ENCODE results near the gene ANTKMT. TPM values are rescaled to one million over a fixed set of nuclear protein-coding genes. Genes with fewer than 3 reads are reported as not detected.

ANTKMT gene
- total RNA-seq, 2 donors from 2014 or later, result 36.5 to 37.5 TPM

- Histone ChIP-seq H3K27ac (no peak overlapping the region), H3K36me3 (no peaks in the 10 kb centered on the region), H3K4me3 (no peak overlapping the region), H3K4me1 (no peaks in the 10 kb centered on the region), H3K27me3 (no peaks in the 10 kb centered on the region), H3K9me3 (no peaks in the 10 kb centered on the region)
- DNase-seq (ENCODE audit: low spot score), result no peak
- TF ChIP-seq, protein P1, sequence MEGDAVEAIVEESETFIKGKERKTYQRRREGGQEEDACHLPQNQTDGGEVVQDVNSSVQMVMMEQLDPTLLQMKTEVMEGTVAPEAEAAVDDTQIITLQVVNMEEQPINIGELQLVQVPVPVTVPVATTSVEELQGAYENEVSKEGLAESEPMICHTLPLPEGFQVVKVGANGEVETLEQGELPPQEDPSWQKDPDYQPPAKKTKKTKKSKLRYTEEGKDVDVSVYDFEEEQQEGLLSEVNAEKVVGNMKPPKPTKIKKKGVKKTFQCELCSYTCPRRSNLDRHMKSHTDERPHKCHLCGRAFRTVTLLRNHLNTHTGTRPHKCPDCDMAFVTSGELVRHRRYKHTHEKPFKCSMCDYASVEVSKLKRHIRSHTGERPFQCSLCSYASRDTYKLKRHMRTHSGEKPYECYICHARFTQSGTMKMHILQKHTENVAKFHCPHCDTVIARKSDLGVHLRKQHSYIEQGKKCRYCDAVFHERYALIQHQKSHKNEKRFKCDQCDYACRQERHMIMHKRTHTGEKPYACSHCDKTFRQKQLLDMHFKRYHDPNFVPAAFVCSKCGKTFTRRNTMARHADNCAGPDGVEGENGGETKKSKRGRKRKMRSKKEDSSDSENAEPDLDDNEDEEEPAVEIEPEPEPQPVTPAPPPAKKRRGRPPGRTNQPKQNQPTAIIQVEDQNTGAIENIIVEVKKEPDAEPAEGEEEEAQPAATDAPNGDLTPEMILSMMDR (IDR thresholded peaks at IDR 0.05), result no peak
These were observed 25.7 kb downstream of the ANTKMT start for GRCh38 chr16:746637-747036.

GRCh38 chr16:747978-748746 is 27.2 kb downstream of the ANTKMT start:
- Histone ChIP-seq H3K4me3 (no peak overlapping the region), H3K27me3 (no peaks in the 10 kb centered on the region), H3K27ac (no peak overlapping the region), H3K36me3 (no peaks in the 10 kb centered on the region), H3K9me3 (no peaks in the 10 kb centered on the region), H3K4me1 (no peaks in the 10 kb centered on the region)
- TF ChIP-seq, protein P1 (IDR thresholded peaks at IDR 0.05), result no peak
- no peak for DNase-seq (ENCODE audit: low spot score)

DNA sequence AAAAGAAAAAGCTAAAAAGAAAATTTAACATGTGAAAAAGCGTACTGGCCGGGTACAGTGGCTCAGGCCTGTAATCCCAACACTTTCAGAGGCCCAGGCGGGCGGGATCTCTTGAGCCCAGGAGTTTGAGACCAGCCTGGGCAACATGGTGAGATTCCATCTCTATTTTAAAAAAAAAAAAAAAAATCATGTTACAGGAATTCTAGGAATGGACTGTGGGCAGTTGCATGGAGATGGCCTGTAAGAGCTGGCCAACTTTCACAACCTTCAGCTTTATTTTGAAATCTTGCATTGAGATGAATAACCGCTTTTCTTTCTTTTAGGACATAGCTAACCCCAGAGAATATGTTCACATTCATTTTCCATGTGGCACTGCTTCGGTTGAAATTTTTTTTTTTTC is 28.1 kb downstream of the ANTKMT start:
- no peak for DNase-seq (ENCODE audit: low spot score)
- Histone ChIP-seq H3K4me1 (no peaks in the 10 kb centered on the region), H3K36me3 (no peaks in the 10 kb centered on the region), H3K9me3 (no peaks in the 10 kb centered on the region), H3K4me3 (no peak overlapping the region), H3K27ac (no peak overlapping the region), H3K27me3 (no peaks in the 10 kb centered on the region)
- TF ChIP-seq, protein P1 (IDR thresholded peaks at IDR 0.05), result no peak

DNA sequence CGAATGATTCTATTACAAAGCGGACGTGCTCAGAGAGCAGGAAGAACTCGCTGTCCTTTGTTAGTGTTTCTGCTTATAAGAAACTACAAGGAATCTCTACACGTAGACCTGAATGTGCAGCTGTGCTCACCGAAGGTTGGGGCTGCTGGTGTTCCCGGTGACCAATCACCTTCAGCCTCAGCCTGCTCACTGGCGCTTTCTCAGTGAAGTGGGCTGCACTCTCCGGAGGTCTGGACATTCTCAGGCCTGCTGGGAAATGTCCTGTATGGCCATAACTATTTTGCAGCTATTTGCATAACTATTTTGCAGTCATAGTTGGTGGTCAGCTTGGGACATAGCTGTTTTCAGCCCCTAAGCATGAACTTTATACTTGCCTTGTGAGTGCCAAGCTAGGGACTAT is 29.5 kb downstream of the ANTKMT start:
- Histone ChIP-seq H3K4me1 (no peaks in the 10 kb centered on the region), H3K4me3 (no peak overlapping the region), H3K36me3 (no peaks in the 10 kb centered on the region), H3K9me3 (no peaks in the 10 kb centered on the region), H3K27me3 (no peaks in the 10 kb centered on the region), H3K27ac (no peak overlapping the region)
- DNase-seq (ENCODE audit: low spot score), result no peak
- TF ChIP-seq, protein P1 (IDR thresholded peaks at IDR 0.05), result no peak

GRCh38 chr16:751152-752006 is 30.4 kb downstream of the ANTKMT start:
- Histone ChIP-seq H3K27ac (peak overlapping the region in 1 of 2 donors; percentile 35), H3K27me3 (no peaks in the 10 kb centered on the region), H3K9me3 (no peaks in the 10 kb centered on the region), H3K4me1 (no peaks in the 10 kb centered on the region), H3K36me3 (no peaks in the 10 kb centered on the region), H3K4me3 (no peak overlapping the region)
- no peak for DNase-seq (ENCODE audit: low spot score)
- TF ChIP-seq, protein P1 (IDR thresholded peaks at IDR 0.05), result no peak

All from right atrium auricular region (tissue), 2 donors.